Measurements from ENCODE around the gene FAM13A. TPM values are rescaled to one million over a fixed set of nuclear protein-coding genes. Genes with fewer than 3 reads are reported as not detected.

FAM13A gene
- total RNA-seq, 1 donor from 2014 or later = 16.9 TPM

DNA sequence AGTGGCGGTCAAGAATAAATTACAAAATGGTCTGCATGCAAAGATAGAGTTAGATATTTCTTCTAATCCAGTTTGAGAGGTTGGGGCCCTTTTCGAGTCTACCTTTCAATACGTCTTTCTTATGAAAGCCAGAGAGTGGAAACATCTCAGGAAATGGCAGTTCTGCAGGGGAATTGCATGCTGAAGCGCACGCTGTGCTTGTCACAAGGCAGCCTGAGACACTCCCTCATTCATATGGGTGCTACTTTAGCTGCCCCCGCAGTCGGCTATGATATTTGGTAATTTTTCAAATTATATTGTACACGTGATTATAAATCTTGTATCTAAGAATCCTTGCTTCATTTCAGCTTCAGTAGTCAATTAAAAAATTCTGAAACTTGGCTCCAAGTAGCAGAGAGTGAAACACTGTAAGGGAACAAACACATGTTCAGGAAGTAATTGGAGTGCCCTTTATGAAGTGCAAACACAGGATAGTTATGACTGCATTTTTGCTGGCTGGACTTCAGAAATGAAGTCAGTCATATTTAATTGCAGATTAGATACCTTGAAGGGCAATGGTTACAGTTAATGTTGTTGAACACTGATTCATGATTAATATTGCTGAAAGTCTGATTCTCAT lies 213.8 kb downstream of the FAM13A start:
- DNase-seq = no peak
- Histone ChIP-seq H3K27me3 (ENCODE audit: low read depth) (no peaks in the 10 kb centered on the region), H3K27ac (replicated peaks) (peak overlapping the region; percentile 3), H3K4me1 (peaks cover 13% of the 10 kb centered on the region), H3K4me3 (no peak overlapping the region), H3K36me3 (no peaks in the 10 kb centered on the region), H3K9me3 (replicated peaks) (no peaks in the 10 kb centered on the region)
- intact Hi-C loops (cut with micrococcal nuclease) = no loop called here
- TF ChIP-seq CTCF (IDR thresholded peaks at IDR 0.05; ENCODE audit: borderline replicate concordance) = no peak

- Histone ChIP-seq H3K4me3 (no peak overlapping the region), H3K9me3 (replicated peaks) (no peaks in the 10 kb centered on the region), H3K36me3 (no peaks in the 10 kb centered on the region), H3K27ac (replicated peaks) (no peak overlapping the region), H3K4me1 (peaks cover 13% of the 10 kb centered on the region), H3K27me3 (ENCODE audit: low read depth) (no peaks in the 10 kb centered on the region)
- no peak for TF ChIP-seq CTCF (IDR thresholded peaks at IDR 0.05; ENCODE audit: borderline replicate concordance)
- DNase-seq = no peak
- intact Hi-C loops (cut with micrococcal nuclease) = no loop called here
Measured at GRCh38 chr4:88841635-88842034, 215.3 kb downstream of the FAM13A start.

GRCh38 chr4:88836216-88836615 lies 220.8 kb downstream of the FAM13A start:
- no peak for TF ChIP-seq CTCF (IDR thresholded peaks at IDR 0.05; ENCODE audit: borderline replicate concordance)
- H3K9me3 ChIP-seq (replicated peaks) = no peaks in the 10 kb centered on the region
- no peak overlapping the region for H3K4me3 ChIP-seq
- H3K27ac ChIP-seq (replicated peaks) = no peak overlapping the region
- H3K27me3 ChIP-seq (ENCODE audit: low read depth) = no peaks in the 10 kb centered on the region
- H3K4me1 ChIP-seq = no peaks in the 10 kb centered on the region
- no peaks in the 10 kb centered on the region for H3K36me3 ChIP-seq
- no peak for DNase-seq
- intact Hi-C loops (cut with micrococcal nuclease) = no loop called here

DNA sequence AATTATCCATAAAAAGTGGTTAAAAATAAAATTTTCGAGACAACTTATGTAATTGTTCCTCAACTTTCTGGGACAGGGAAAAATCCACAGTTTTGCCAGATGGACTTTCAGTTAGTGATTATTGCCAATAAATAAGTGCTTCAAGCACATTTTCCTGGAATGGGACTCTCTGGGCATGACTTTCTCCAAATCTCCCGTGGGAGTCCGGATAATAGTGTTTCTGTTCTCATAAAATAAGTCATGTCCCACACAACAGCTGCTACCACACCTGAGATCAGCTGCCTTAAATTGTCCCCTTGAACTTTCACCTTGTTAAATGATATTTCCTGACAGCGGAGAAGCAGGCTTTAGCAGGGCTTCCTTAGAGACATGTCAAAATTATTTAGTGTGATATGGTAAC lies 226.0 kb downstream of the FAM13A start:
- intact Hi-C loops (cut with micrococcal nuclease) = no loop called here
- Histone ChIP-seq H3K27me3 (ENCODE audit: low read depth) (no peaks in the 10 kb centered on the region), H3K9me3 (replicated peaks) (no peaks in the 10 kb centered on the region), H3K4me3 (no peak overlapping the region), H3K36me3 (no peaks in the 10 kb centered on the region), H3K27ac (replicated peaks) (peak overlapping the region; percentile 52), H3K4me1 (no peaks in the 10 kb centered on the region)
- DNase-seq = no peak
- TF ChIP-seq CTCF (IDR thresholded peaks at IDR 0.05; ENCODE audit: borderline replicate concordance) = no peak

DNA sequence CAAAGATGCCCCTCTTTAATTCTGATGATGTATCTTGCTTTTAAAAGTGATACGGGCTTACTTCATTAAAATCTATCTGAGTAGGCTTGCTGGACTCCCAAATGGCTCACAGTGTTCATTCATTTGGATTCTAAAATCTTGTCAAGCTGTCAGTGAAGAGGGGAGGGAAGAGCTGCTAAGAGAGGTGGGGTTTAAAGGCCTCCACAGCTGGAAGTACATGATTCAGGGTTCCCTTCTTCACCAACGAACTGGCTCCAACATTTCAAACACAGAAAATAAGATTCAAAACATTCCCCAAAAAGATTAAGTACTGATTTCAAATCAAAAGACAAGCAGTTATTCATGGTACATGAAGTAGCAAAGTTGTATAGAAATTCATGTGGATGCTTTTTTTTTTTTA lies 226.4 kb downstream of the FAM13A start:
- intact Hi-C loops (cut with micrococcal nuclease) = no loop called here
- Histone ChIP-seq H3K27me3 (ENCODE audit: low read depth) (no peaks in the 10 kb centered on the region), H3K36me3 (no peaks in the 10 kb centered on the region), H3K9me3 (replicated peaks) (no peaks in the 10 kb centered on the region), H3K4me3 (no peak overlapping the region), H3K27ac (replicated peaks) (peak overlapping the region; percentile 52), H3K4me1 (no peaks in the 10 kb centered on the region)
- TF ChIP-seq CTCF (IDR thresholded peaks at IDR 0.05; ENCODE audit: borderline replicate concordance) = no peak
- DNase-seq = no peak
